GM18858 (cell line): ENCODE measurements around the gene WDR18.
A peak's percentile ranks its signal among the peaks of the same experiment; 100 is the strongest.
"Not testable (repeated sequence)": the region's sequence is repeated elsewhere in the genome, so short reads cannot be mapped to it uniquely, and the experiment has no call there.

Experiments
- ATAC-seq: cut with Tn5 transposase; IDR thresholded peaks from one replicate; pipeline ENCODE4 v1.9.1; 2021; ENCODE audit not compliant: unreplicated experiment

Gene WDR18

GRCh38 chr19:1018393-1018792 lies 34.2 kb downstream of the WDR18 start:
- ATAC-seq: no peak

GRCh38 chr19:1018932-1019615 lies 34.9 kb downstream of the WDR18 start:
- no peak for ATAC-seq

GRCh38 chr19:1019616-1019961 lies 35.4 kb downstream of the WDR18 start:
- ATAC-seq: no peak

- no peak for ATAC-seq
Measured at GRCh38 chr19:1019980-1020867, 36.1 kb downstream of the WDR18 start.

- ATAC-seq: peak; percentile 51
Measured at GRCh38 chr19:1020868-1021425, 36.8 kb downstream of the WDR18 start, which contains the start of gene TMEM259. Gene TMEM259 (minus strand): TSS chr19:1021123. CDS start chr19:1020996, 127 bp downstream.

GRCh38 chr19:1023883-1024188 lies 39.7 kb downstream of the WDR18 start:
- ATAC-seq: not testable (repeated sequence)

- ATAC-seq: not testable (repeated sequence)
Measured at GRCh38 chr19:1025080-1025479, 40.9 kb downstream of the WDR18 start.

GRCh38 chr19:1025960-1026782 lies 42.0 kb downstream of the WDR18 start, which contains the start of gene CNN2:
Gene CNN2 (plus strand): TSS chr19:1026608. CDS start chr19:1026662, 54 bp downstream.
- no peak for ATAC-seq

- ATAC-seq: no peak
Measured at GRCh38 chr19:1026783-1027649, 42.9 kb downstream of the WDR18 start.

- no peak for ATAC-seq
Measured at GRCh38 chr19:1027650-1028061, 43.5 kb downstream of the WDR18 start.

GRCh38 chr19:1028062-1028926 lies 44.1 kb downstream of the WDR18 start:
- no peak for ATAC-seq

GRCh38 chr19:1032264-1032867 lies 48.2 kb downstream of the WDR18 start:
- no peak for ATAC-seq

GRCh38 chr19:1035998-1036621 lies 52.0 kb downstream of the WDR18 start:
- ATAC-seq: no peak

- no peak for ATAC-seq
Measured at GRCh38 chr19:1037621-1038064, 53.5 kb downstream of the WDR18 start.

GRCh38 chr19:1038978-1039645 lies 55.0 kb downstream of the WDR18 start:
- no peak for ATAC-seq

- peak; percentile 65 for ATAC-seq
Measured at GRCh38 chr19:1039646-1040475, 55.7 kb downstream of the WDR18 start, which contains the start of gene ABCA7. Gene ABCA7 (plus strand): TSS chr19:1040107. CDS start chr19:1041362, 1,255 bp downstream.
